NCI-H2171 treated with DMSO at 0.1 percent for 48 hours (cell line): ENCODE measurements around the gene AKAP1.

ENCODE experiments used
- DNase-seq: peaks from one replicate; lab custom pipeline; 2025; lab: John Stamatoyannopoulos, UW

AKAP1 gene

GRCh38 chr17:57133486-57133885 is 48.4 kb downstream of the AKAP1 start:
- DNase-seq: no peak

GRCh38 chr17:57135026-57135788 is 50.2 kb downstream of the AKAP1 start:
- DNase-seq: no peak

DNA sequence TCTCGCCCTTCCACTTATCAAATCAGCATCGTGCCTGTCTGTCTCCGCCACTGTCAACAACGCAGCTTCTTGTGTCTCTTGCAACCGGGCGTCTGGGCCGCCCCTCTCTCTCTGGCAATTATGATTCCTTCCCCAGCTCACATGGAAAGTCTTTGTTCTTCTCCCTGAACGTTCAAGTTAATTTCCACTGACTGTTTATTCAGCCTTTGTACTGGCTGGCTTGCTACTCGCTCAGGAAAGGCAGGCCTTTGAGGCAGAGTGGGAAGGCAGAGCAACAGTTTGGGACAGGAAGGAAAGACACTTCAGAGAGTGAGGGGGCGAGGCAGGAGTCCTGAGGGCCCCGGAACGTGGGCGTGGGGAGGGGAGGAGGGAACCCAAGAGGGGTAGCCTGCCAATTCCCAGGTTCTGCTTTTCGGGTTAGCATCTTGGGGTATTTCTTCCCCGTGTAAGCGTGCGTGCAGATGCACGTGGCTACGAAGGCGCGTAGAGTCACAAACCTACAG is 50.8 kb downstream of the AKAP1 start:
- no peak for DNase-seq

DNA sequence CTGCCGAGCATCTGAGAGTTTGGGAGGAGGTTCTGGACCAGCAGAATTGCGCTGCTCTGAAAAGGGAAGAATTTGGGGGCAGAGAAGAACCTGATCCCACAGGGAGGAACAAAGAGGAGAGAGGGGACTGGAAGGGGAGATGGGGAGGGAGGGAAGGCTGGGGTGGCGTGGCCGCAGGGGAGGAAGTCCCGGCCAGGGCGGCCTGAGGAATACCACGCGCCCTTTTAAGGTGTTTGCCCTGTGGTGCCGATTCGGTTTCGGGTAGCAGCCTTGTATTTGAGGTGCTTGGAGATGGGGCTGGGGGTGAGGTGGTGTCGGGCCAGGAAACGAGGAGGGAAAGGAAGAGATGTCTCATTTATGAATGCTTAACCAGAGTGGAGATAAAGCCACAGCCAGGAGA is 51.3 kb downstream of the AKAP1 start:
- DNase-seq: no peak

GRCh38 chr17:57138030-57138911 is 53.2 kb downstream of the AKAP1 start:
- no peak for DNase-seq

DNA sequence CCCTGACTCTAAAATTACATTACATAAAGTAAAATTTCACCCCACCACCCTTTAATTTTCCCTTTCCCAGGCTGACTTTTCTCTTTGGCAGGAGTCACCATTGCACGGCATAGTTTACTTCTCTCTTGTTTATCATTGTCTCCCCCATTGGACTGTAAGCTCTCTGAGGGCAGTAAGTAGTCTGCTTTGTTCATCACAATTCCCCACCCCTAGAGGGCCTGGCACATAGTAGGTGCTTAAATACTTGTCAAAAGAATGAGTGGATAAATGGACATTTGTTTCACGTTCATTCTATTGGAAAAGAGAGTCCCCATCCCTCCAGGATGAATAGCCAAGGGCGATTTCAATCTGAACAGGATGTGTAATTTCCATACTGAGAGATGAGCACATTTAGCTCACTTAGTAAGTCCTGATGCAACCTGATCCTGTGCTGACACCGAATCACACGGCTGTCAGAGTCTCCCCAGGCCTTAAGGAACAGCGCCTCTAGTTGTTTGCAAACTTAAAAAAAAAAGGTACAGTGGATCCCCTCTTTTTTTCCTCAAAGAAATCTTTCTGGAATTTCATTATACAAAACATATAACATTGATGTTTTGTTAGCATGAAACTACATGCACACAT is 54.0 kb downstream of the AKAP1 start:
- peak; percentile 76 for DNase-seq

GRCh38 chr17:57140316-57140715 is 55.3 kb downstream of the AKAP1 start:
- no peak for DNase-seq

GRCh38 chr17:57142925-57143324 is 57.9 kb downstream of the AKAP1 start:
- DNase-seq: no peak

DNA sequence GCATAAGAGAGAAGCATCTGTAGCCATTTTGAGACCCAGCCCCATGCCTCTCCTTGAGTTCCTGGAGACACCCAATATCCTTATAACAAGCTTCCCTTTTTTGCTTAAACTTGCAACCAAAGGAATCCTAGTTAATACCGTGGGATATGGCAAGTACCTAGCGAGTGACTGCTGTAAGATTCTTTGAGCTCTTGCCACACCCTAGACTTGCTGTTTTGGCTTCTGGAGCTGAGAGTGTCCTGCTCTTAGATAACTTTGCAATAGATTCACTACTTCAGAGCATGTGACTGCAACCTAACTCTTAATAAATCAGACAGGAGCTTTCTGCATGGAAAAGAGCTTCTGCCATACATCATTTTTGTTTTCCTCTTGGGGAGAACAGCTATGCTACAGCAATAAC is 58.3 kb downstream of the AKAP1 start:
- no peak for DNase-seq

DNA sequence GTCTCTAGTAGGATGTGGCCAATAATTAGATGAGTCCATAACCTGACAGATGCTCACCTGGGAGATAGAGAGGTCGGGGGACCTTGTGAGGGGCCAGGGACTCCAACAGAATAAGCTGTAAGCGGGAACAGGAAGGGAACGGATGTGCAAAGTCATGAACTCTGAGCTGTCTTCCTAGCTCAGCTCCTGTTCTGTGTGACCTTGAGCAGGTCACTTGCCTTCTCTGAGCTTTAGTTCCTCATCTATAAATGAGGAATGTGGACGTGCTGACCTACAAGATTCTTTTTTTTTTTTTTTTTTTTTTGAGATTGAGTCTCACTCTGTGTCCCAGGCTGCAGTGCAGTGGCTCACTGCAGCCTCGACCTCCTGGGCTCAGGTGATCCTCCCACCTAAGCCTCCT is 58.9 kb downstream of the AKAP1 start:
- no peak for DNase-seq

DNA sequence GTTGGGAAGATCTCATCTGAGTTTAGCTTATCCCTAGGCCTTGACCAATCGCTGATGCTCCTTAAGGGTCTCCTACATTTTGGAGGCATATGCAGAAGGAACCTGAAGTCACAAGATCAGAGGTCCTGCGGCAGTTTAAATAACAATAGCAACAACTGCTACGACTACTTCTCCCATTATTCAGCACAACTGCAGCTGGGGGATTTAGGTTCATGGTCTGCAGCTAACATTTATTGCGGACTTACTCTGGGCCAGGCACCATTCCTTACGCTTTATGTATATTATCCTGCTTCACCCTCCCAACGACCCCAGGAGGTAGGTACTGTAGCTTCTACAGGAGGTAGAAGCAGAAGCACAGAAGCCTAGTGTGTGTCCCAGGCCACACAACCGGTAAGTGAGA is 59.5 kb downstream of the AKAP1 start:
- no peak for DNase-seq

DNA sequence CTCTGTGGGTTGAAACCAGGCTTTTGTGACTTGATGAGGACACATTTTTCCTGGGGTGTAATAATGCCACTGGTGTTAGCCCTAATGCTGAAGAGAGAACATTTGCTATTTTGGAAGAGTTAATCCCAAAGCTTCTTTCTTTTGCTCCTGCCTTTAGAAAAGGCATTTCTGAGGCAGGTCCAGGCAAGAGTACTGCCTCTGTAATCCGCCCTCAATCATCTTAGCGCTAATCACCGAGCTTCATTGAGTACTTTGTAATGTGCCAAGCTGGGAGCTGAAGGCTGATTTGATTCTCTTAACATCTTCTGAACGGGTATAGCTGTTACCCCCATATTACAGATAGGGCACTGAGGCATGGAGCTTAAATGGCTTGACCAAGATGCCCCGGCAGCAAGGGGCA is 60.3 kb downstream of the AKAP1 start:
- DNase-seq: no peak

DNA sequence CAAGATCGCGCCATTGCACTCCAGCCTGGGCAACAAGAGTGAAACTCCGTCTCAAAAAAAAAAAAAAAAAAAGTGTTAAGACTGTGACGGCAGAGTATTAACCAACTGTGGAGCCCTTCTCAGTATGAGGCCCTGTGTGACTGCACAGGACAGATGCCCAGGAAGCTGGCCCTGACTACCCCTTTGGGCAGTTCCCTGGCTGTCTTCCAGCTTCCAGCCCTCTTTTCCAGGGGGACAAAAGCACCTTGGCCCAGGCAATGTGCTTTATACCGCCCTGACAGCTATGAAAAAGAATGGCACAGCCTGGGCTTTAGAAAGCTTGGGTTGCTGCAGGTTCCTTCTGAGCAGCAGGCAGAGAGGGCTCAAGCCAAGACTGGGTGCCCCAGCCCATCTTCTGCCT is 61.2 kb downstream of the AKAP1 start:
- no peak for DNase-seq

DNA sequence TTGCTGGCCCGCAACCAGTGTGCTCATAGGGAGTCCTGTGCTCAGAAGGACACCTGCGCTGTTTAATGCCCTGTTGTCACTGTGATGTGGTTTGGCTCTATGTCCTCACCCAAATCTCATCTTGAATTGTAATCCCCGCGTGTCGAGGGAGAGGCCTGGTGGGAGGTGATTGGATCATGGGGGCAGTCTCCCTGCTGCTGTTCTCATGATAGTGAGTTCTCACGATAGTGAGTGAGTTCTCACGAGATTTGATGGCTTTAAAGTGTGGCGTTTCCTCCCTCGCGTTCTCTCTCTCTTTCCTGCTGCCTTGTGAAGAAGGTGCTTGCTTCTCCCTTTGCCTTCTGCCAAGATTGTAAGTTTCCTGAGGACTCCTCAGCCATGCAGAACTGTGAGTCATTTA is 66.8 kb downstream of the AKAP1 start:
- DNase-seq: no peak

GRCh38 chr17:57152967-57153528 is 68.0 kb downstream of the AKAP1 start:
- DNase-seq: no peak

GRCh38 chr17:57154921-57155320 is 69.9 kb downstream of the AKAP1 start:
- DNase-seq: no peak

- no peak for DNase-seq
These were observed 73.3 kb downstream of the AKAP1 start for GRCh38 chr17:57158325-57158724.

GRCh38 chr17:57158795-57159194 is 73.7 kb downstream of the AKAP1 start:
- DNase-seq: no peak

DNA sequence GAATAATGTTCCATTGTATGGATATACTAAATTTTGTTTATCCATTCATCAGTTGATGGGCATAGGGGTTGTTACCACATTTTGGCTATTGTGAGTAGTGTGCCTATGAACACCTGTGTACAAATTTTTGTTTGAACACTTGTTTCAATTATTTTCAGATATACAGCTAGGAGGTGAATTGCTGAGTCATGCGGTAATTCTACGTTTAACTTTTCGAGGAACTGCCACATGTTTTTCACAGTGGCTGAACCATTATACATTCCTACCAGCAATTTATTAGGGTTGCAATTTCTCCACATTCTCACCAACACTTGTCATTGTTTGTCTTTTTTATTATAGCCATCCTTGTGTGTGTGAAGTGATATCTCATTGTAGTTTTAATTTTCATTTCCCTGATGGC is 75.6 kb downstream of the AKAP1 start:
- DNase-seq: no peak

DNA sequence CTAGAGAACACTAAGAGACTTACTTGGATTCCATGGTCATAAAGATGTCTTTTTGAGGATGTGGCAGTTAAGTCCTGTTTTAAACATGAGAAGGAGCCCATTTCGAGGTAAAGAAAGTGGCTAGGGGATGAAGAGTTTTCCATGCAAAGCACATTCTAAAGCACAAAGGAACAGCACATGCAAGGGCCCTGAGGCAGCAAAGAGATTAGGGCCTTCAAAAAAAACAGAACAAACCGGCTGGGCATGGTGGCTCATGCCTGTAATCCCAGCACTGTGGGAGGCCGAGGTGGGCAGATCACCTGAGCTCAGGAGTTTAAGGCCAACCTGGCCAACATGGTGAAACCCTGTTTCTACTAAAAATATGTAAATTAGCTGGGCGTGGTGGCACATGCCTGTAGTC is 79.8 kb downstream of the AKAP1 start:
- DNase-seq: no peak

GRCh38 chr17:57165754-57166153 is 80.7 kb downstream of the AKAP1 start:
- DNase-seq: no peak

GRCh38 chr17:57166803-57167202 is 81.8 kb downstream of the AKAP1 start:
- DNase-seq: no peak
